Urinary bladder (tissue), 4 donors: ENCODE data around the gene SMNDC1. TPM values are rescaled to one million over a fixed set of nuclear protein-coding genes. Genes with fewer than 3 reads are reported as not detected.
A peak's percentile ranks its signal among the peaks of the same experiment; 100 is the strongest.
"Not testable (repeated sequence)": the region's sequence is repeated elsewhere in the genome, so short reads cannot be mapped to it uniquely, and the experiment has no call there.

Experiments used
- DNase-seq: peaks from one replicate; pipeline ENCODE4 v3.0.0-alpha.2; 2015; ENCODE audit errors: extremely low spot score
- H3K27ac ChIP-seq: one replicate; pipeline ENCODE4 v1.5.1; 2013; ENCODE audit warnings: low read depth, mild to moderate bottlenecking, moderate library complexity
- H3K36me3 ChIP-seq: one replicate; pipeline ENCODE4 v1.6.1; 2013; ENCODE audit warnings: mild to moderate bottlenecking, moderate library complexity; ENCODE audit not compliant: insufficient read depth
- H3K4me1 ChIP-seq: one replicate; pipeline ENCODE4 v1.6.1; 2013; ENCODE audit warnings: mild to moderate bottlenecking, moderate library complexity; ENCODE audit not compliant: insufficient read depth
- H3K4me3 ChIP-seq: one replicate; pipeline ENCODE4 v1.5.1; 2013; ENCODE audit warnings: low read depth, low read length
- WGBS: extraction: QIAGEN DNeasy Blood & Tissue Kit; methylation state at CpG from one replicate; pipeline ENCODE4 v1.1.7; 2013; 5-methylcytosine and 5-hydroxymethylcytosine counted together
- polyA plus RNA-seq: library from polyadenylated mRNA; stranded (reverse); fragments of 200-250 nt; gene quantifications from one replicate; pipeline ENCODE4 v1.2.3, GENCODE V29; 2013
- total RNA-seq: library from RNA; depleted of rRNA; stranded (reverse); fragments of >200 nt; gene quantifications from one replicate; pipeline ENCODE4 v1.2.3, GENCODE V29; 2014
- donor health status: healthy with polysubstance abuse.
- donor health status: healthy.

The SMNDC1 gene
- total and polyA plus RNA-seq, 2 donors: 17.0 to 21.5 TPM

DNA sequence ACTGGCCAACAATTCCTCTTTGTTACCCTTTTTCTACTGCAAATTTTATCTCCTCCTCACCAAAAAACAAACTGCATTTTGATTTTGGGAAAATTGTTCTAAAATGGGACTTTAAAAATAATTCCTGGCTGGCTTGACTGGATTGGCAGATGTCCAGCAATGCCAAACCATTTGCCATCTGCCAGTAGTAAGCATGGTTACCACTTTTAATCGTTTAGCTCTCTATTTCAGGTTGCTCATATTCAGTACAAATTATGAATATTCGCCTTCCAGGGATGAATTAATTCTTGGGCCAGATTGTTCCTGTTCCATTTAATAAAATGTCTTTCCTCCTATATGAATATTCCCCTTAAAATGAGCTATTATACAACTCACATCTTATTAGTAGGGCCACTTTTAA is 35.7 kb downstream of the SMNDC1 start:
- H3K4me1 ChIP-seq: no peaks in the 10 kb centered on the region
- no peaks in the 10 kb centered on the region for H3K36me3 ChIP-seq
- H3K4me3 ChIP-seq: no peak overlapping the region
- WGBS: 71% methylated on average over 2 of the region's 2 CpGs
- no peak overlapping the region for H3K27ac ChIP-seq
- no peak for DNase-seq

DNA sequence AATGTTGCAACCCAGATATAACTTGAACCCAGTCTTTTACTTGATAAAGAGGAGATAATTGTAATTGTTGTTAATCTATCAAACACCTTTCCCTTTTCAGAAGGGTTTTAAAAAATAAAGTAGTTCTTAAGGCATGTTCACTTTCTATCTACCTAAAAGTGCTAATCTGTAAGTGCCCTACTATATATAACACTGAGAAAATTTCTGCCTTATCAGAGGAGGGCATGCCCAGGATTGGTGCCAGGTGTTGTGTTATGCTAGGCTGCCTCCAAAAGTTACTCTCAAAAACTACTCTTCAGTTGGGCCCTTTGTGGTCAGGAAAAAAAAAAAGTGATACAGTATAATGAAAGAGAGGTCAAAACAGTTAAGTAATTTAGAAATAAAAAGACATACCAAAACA is 36.3 kb downstream of the SMNDC1 start:
- no peak overlapping the region for H3K4me3 ChIP-seq
- H3K27ac ChIP-seq: no peak overlapping the region
- H3K4me1 ChIP-seq: no peaks in the 10 kb centered on the region

DNA sequence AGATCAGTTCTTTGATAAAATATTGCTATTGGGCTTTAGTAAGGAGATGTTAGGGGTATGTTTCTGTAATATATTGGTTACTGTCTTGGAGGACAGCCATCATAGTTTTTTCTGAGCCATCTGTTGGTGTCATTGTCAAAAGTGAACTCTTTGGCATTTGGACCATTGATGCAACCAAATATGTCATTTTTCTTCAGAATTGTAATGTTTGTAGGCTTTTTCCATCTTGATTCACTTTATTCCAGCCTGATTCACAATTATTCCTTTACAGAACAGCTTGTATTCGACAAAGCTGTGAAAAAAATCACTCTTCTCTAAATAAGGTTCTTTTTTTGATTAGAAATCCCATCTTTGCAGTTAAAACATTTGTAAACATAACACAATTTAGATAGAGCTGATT is 37.4 kb downstream of the SMNDC1 start:
- WGBS: 96% methylated on average over 1 of the region's 1 CpG
- H3K4me3 ChIP-seq: no peak overlapping the region
- no peaks in the 10 kb centered on the region for H3K36me3 ChIP-seq
- DNase-seq: no peak
- H3K27ac ChIP-seq: no peak overlapping the region
- H3K4me1 ChIP-seq: no peaks in the 10 kb centered on the region

More for the DNA sequence above, 36.3 kb downstream of the SMNDC1 start:
- no peak for DNase-seq
- H3K36me3 ChIP-seq: no peaks in the 10 kb centered on the region

DNA sequence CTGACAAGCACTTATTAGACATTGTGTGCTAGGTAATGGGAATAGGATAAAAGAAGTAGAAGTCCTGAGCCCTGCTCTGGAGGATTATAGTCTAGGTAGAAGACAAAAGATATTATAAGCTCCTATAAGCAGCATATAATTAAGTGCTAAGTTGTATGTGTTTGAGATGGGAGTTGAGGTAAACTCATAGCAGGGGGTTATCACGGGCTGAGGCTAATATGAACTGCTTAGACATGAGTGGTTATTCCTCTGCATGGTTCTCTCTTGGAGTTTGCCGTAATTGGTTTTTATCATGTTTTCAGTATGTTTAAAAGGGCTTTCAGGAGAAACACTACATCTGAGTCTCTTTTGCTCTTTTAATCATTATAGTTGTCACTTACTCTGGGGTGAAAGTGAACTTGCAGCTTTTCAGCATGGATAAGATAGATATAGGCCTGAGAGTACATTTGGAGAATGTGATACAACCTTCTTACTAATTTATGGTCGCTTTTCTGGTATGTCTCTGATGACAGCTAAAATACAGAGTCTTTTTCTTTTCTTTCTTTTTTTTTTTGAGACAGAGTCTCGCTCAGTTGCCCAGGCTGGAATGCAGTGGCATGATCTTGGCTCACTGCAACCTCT is 39.0 kb downstream of the SMNDC1 start:
- 96% methylated on average over 4 of the region's 4 CpGs for WGBS
- DNase-seq: no peak
- H3K36me3 ChIP-seq: no peaks in the 10 kb centered on the region
- H3K4me1 ChIP-seq: no peaks in the 10 kb centered on the region
- H3K4me3 ChIP-seq: no peak overlapping the region
- H3K27ac ChIP-seq: no peak overlapping the region

DNA sequence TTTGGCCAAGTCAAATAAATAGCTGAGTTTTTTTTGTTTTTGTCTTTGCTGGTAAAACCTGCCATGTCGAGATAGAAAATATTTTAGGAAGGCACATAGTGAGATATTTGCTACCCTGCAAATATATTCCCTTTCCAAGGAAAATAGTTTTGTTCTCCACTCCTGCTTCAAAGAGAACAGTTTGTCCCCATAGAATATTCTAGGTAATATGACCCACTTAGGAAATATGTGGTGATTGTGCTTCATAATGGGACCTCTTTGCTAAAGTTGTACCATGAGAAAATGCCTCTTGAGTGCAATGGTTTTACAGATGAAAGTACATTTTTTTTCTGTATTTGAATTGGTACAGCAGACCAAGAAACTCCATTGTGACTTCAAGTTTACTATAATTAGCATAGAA is 41.6 kb downstream of the SMNDC1 start:
- no peak for DNase-seq
- Histone ChIP-seq H3K4me1 (no peaks in the 10 kb centered on the region), H3K27ac (no peak overlapping the region), H3K36me3 (no peaks in the 10 kb centered on the region), H3K4me3 (no peak overlapping the region)
- 67% methylated on average over 1 of the region's 1 CpG for WGBS

DNA sequence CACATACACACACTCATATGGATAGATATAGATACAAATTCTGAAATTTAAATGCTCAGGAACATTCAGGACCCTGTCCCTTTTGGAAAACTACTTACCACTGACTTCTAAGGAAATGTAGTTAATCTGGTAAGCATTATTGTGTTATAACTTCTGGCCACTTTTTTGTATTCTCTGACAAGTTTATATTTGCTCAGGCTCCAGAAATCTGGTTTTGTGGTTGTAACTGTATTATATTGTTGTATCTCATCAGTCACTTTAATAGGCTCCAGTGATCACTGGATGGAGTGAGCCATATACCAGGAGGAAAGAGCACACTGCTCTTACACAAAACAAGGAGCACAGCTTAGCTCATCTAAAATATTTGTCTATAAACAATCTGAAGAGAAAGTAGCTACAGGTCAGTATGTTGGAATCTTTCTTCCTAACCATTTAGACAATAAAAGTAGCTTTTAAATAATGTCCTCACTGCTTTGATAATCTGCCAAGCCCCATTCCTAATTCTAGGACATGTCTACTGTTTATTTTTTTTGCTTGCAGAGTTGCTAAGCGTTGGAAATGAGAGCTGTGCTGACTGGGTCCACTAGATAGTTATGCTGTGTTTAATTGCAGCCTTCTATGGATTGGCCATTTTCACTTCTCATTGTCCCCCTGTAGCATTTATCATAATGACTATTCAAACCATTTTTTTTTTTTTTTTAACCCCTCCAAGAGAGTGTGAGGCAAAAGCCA is 43.8 kb downstream of the SMNDC1 start:
- Histone ChIP-seq H3K4me3 (no peak overlapping the region), H3K36me3 (no peaks in the 10 kb centered on the region), H3K27ac (peak overlapping the region; percentile 23), H3K4me1 (no peaks in the 10 kb centered on the region)
- 53% methylated on average over 1 of the region's 1 CpG for WGBS
- DNase-seq: no peak

DNA sequence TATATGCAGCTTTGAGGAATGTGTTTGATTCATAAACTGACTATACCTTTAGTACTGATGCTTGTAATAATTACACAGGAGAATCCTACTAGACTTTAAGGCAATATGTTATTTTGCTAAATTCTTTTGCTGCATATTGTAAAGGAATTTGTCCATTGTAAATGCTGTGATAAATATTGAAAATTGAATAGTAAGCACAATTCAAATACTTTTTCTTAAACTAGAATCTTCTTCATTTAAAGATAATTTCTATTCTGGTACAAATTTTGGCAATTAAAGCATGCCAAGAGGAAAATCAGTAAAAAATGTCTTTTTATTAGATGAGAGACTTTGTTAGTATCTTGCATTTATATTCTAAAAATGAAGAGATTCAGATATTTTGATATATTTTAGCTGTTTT is 45.4 kb downstream of the SMNDC1 start:
- DNase-seq: no peak
- Histone ChIP-seq H3K4me1 (no peaks in the 10 kb centered on the region), H3K27ac (no peak overlapping the region), H3K4me3 (no peak overlapping the region), H3K36me3 (peaks cover 1% of the 10 kb centered on the region)

DNA sequence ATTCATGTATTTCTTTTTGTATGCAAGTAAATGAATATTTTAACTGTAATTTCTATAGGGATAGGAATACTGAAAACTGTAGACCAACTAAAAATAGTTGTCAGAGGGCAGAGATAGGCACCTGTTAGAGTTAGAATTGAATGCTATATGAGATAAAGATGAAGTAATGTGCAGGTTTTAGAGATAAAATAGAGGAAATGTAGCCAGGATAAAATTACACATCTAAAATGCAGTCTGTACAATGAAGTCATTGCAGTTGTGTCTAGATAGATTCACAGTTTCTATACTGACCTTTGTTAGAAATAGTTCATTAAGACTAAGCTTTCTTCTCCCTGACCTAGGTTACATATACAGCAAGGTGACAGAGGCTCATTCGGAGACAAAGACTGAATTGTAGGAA is 46.2 kb downstream of the SMNDC1 start:
- 93% methylated on average over 1 of the region's 1 CpG for WGBS
- DNase-seq: no peak
- no peak overlapping the region for H3K27ac ChIP-seq

DNA sequence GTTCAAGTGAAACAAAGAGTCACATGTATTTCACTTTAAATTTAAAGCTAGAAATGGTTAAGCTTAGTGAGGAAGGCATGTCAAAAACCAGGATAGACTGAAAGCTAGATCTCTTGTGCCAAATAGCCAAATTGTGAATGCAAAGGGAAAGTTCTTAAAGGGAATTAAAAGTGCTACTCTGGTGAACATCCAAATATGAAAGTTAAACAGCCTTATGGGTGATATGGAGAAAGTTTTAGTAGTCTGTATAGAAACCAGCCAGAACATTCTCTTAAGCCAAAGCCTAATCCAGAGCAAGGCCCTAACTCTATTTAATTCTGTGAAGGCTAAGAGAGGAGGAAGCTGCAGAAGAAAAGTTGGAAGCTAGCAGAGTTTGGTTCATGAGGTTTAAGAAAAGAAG is 50.3 kb downstream of the SMNDC1 start:
- H3K27ac ChIP-seq: no peak overlapping the region
- H3K4me1 ChIP-seq: no peaks in the 10 kb centered on the region

More for the DNA sequence above, 46.2 kb downstream of the SMNDC1 start:
- H3K4me3 ChIP-seq: no peak overlapping the region
- H3K4me1 ChIP-seq: no peaks in the 10 kb centered on the region
- H3K36me3 ChIP-seq: peaks cover 3% of the 10 kb centered on the region

DNA sequence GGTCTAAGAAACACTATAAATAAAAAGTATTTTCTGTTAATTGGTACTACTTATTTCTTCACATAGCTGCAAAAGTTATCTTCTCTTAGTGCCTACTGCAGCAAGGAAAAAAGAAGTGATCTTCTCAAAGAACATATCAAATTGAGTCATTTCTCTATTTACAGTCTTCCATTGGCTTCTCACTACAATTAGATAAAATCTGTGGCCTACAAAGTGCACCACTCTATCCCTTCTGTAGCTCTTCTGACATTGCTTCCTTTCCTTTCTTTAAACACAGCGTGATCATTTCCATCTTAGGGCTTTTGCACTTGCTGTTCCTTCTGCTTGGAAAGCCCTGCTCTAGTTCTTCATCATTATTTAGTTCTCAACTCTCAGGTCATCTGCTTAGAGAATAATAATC is 52.6 kb downstream of the SMNDC1 start:
- H3K4me1 ChIP-seq: no peaks in the 10 kb centered on the region
- peaks cover 3% of the 10 kb centered on the region for H3K36me3 ChIP-seq
- no peak for DNase-seq
- 94% methylated on average over 1 of the region's 1 CpG for WGBS
- H3K4me3 ChIP-seq: no peak overlapping the region
- no peak overlapping the region for H3K27ac ChIP-seq

More for the DNA sequence above, 50.3 kb downstream of the SMNDC1 start:
- no peak overlapping the region for H3K4me3 ChIP-seq
- DNase-seq: no peak
- H3K36me3 ChIP-seq: peaks cover 3% of the 10 kb centered on the region

DNA sequence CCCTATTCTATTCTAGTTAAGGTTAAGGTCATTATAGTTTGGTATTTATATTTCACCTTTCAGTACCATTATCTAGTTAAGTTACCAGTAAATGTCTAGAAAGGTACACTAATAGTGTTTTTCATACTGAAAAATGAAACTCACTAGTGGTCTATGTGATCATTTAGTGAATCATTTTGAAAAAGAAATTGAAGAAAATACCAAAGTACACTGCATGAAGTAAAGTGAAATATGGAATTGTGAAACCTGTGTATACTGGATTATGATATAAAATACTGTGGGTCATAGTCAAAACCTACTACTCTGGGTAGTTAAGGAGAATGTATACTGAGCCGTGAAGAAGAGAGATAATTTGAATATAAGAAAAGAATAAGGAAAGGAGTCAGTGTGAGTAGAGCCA is 53.3 kb downstream of the SMNDC1 start:
- not testable (repeated sequence) for H3K36me3 ChIP-seq, H3K27ac ChIP-seq, H3K4me1 ChIP-seq, H3K4me3 ChIP-seq, DNase-seq
- 90% methylated on average over 1 of the region's 1 CpG for WGBS

DNA sequence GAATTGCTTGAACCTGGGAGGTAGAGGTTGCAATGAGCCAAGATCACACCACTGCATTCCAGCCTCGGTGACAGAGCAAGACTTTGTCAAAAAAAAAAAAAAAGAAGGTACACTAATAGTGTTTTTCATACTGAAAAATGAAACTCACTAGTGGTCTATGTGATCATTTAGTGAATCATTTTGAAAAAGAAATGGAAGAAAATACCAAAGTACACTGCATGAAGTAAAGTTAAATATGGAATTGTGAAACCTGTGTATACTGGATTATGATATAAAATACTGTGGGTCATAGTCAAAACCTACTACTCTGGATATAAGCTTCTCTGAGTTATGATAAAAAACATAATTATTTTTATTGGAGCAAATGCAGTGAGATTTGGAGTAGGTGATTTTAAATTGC is 55.2 kb downstream of the SMNDC1 start:
- not testable (repeated sequence) for H3K4me1 ChIP-seq, H3K36me3 ChIP-seq, DNase-seq, H3K27ac ChIP-seq, H3K4me3 ChIP-seq
- 88% methylated on average over 1 of the region's 1 CpG for WGBS

DNA sequence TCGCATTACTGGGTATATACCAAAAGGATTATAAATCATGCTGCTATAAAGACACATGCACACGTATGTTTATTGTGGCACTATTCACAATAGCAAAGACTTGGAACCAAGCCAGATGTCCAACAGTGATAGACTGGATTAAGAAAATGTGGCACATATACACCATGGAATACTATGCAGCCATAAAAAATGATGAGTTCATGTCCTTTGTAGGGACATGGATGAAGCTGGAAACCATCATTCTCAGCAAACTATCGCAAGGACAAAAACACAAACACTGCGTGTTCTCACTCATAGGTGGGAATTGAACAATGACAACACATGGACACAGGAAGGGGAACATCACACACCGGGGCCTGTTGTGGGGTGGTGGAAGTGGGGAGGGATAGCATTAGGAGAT is 56.9 kb downstream of the SMNDC1 start:
- H3K4me1 ChIP-seq, H3K36me3 ChIP-seq, H3K4me3 ChIP-seq, H3K27ac ChIP-seq, DNase-seq: not testable (repeated sequence)
- 93% methylated on average over 4 of the region's 5 CpGs for WGBS

DNA sequence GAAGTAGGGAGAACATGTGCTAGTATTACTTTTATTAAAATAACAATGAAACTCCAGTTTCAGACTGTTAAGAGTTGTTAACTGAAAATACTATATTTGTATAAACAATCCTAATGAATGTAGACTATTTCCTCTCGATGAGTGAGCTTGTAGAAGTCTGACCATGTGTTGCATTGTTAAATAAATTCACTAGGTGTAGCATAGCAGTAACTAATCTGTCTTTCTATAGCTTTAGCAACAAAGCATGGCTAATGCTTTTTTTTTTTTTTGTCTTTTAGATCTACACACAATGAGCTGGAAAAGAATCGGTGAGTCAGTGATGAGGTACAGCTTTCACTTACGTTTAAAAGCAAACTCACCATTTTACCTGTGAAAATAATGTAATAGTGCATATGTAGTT is 60.2 kb downstream of the SMNDC1 start:
- no peaks in the 10 kb centered on the region for H3K36me3 ChIP-seq
- 85% methylated on average over 3 of the region's 3 CpGs for WGBS
- no peak overlapping the region for H3K27ac ChIP-seq
- H3K4me1 ChIP-seq: no peaks in the 10 kb centered on the region
- H3K4me3 ChIP-seq: no peak overlapping the region
- no peak for DNase-seq
